Uterus (tissue), 2 donors: ENCODE results near the gene ATP2C1.

Experiments used
- POLR2A ChIP-seq, 2 donors: fragments of 450-650 bp; IDR thresholded peaks; one replicate each; pipeline ENCODE4 v1.6.1; 2016; ENCODE audit warnings: antibody characterized with exemption in 2 of 2, mild to moderate bottlenecking in 1 of 2, moderate library complexity in 1 of 2
- TF ChIP-seq, protein P1 (sequence below), 4 experiments: fragments of 200-600 bp in 2 of 4; fragments of 450-650 bp in 2 of 4; sonication (generic) in 2 of 4; IDR thresholded peaks; one replicate each; pipeline ENCODE4 v1.5.1; 2016 to 2019; ENCODE audit warnings: antibody characterized with exemption in 4 of 4, mild to moderate bottlenecking in 2 of 4, moderate library complexity in 1 of 4

DNA sequence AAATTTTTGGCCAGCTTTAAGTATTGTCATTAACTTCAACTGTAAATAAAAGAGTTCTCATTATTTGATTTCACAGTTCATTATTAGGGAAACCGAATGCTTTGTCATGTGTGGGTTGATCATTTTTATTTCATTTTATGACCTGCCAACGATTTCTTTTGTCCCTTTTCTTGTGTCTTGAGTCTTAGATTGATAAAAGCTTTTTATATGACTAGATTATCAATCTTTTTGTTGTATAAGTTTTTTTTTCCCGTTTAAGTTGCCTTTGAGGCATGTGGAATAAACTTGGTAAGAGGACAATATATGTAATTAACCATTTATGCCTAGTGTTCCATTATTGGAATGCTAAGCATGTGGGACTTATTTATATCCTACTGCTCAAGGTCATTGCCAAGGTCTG is 62.8 kb downstream of the ATP2C1 start:
- TF ChIP-seq, protein P1, sequence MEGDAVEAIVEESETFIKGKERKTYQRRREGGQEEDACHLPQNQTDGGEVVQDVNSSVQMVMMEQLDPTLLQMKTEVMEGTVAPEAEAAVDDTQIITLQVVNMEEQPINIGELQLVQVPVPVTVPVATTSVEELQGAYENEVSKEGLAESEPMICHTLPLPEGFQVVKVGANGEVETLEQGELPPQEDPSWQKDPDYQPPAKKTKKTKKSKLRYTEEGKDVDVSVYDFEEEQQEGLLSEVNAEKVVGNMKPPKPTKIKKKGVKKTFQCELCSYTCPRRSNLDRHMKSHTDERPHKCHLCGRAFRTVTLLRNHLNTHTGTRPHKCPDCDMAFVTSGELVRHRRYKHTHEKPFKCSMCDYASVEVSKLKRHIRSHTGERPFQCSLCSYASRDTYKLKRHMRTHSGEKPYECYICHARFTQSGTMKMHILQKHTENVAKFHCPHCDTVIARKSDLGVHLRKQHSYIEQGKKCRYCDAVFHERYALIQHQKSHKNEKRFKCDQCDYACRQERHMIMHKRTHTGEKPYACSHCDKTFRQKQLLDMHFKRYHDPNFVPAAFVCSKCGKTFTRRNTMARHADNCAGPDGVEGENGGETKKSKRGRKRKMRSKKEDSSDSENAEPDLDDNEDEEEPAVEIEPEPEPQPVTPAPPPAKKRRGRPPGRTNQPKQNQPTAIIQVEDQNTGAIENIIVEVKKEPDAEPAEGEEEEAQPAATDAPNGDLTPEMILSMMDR (IDR thresholded peaks at IDR 0.05): no peak
- no peak for TF ChIP-seq POLR2A (IDR thresholded peaks at IDR 0.05)
